ENCODE data around the gene ADAMTSL3.
A peak's percentile ranks its signal among the peaks of the same experiment; 100 is the strongest.
"Not testable (repeated sequence)": the region's sequence is repeated elsewhere in the genome, so short reads cannot be mapped to it uniquely, and the experiment has no call there.

The ADAMTSL3 gene

GRCh38 chr15:83960192-83960829, 306.4 kb downstream of the ADAMTSL3 start:
- H3K27me3 ChIP-seq (replicated peaks in 2 of 5; ENCODE audit: control insufficient read depth in 4 of 5, insufficient read depth in 5 of 5, low read length in 4 of 5) = no peaks in the 10 kb centered on the region
- H3K36me3 ChIP-seq (ENCODE audit: control insufficient read depth in 4 of 4, insufficient read depth in 4 of 4, low read length in 3 of 4) = no peaks in the 10 kb centered on the region
- no peak overlapping the region for H3K4me3 ChIP-seq (ENCODE audit: control insufficient read depth in 1 of 7, extremely low read depth in 1 of 7, insufficient read depth in 4 of 7, low read depth in 2 of 7, low read length in 6 of 7)
- H3K27ac ChIP-seq (ENCODE audit: insufficient read depth in 1 of 2, low read depth in 1 of 2, low read length in 2 of 2, poor library complexity in 1 of 2, severe bottlenecking in 2 of 2) = no peak overlapping the region
- ChIA-PET CTCF (no interaction called here), POLR2A (no interaction called here)
- H3K4me1 ChIP-seq (ENCODE audit: control extremely low read depth in 1 of 4, control insufficient read depth in 4 of 4, insufficient read depth in 4 of 4, low read length in 3 of 4) = no peaks in the 10 kb centered on the region
- DNase-seq = no peak
- WGBS (ENCODE audit: insufficient coverage) = 94% methylated on average over 3 of the region's 6 CpGs
- H3K9me3 ChIP-seq (ENCODE audit: control extremely low read depth in 1 of 5, control insufficient read depth in 4 of 5, insufficient read depth in 2 of 5, low read depth in 1 of 5, low read length in 4 of 5) = peaks cover 0 to 7% (median 0%) of the 10 kb centered on the region in 5 experiments

- Histone ChIP-seq H3K4me3 (ENCODE audit: control insufficient read depth in 1 of 7, extremely low read depth in 1 of 7, insufficient read depth in 4 of 7, low read depth in 2 of 7, low read length in 6 of 7) (no peak overlapping the region), H3K9me3 (ENCODE audit: control extremely low read depth in 1 of 5, control insufficient read depth in 4 of 5, insufficient read depth in 2 of 5, low read depth in 1 of 5, low read length in 4 of 5) (peaks cover 0 to 10% (median 0%) of the 10 kb centered on the region in 5 experiments), H3K27me3 (replicated peaks in 2 of 5; ENCODE audit: control insufficient read depth in 4 of 5, insufficient read depth in 5 of 5, low read length in 4 of 5) (no peaks in the 10 kb centered on the region), H3K27ac (ENCODE audit: insufficient read depth in 1 of 2, low read depth in 1 of 2, low read length in 2 of 2, poor library complexity in 1 of 2, severe bottlenecking in 2 of 2) (no peak overlapping the region), H3K36me3 (ENCODE audit: control insufficient read depth in 4 of 4, insufficient read depth in 4 of 4, low read length in 3 of 4) (no peaks in the 10 kb centered on the region), H3K4me1 (ENCODE audit: control extremely low read depth in 1 of 4, control insufficient read depth in 4 of 4, insufficient read depth in 4 of 4, low read length in 3 of 4) (no peaks in the 10 kb centered on the region)
- CTCF ChIA-PET = no interaction called here
- DNase-seq = no peak
- WGBS (ENCODE audit: insufficient coverage) = 80% methylated on average over 1 of the region's 3 CpGs
- POLR2A ChIA-PET = interaction anchor here (0.5 kb wide), 1 partner anchor 1105 kb away, joined by 6 read pairs; no protein-coding TSS in a partner anchor
These were observed 307.4 kb downstream of the ADAMTSL3 start for GRCh38 chr15:83961311-83961710.

GRCh38 chr15:83964967-83965366, 311.0 kb downstream of the ADAMTSL3 start:
- POLR2A ChIA-PET = not testable (repeated sequence)

GRCh38 chr15:83970295-83970890, 316.5 kb downstream of the ADAMTSL3 start:
- no peaks in the 10 kb centered on the region for H3K36me3 ChIP-seq (ENCODE audit: control insufficient read depth in 4 of 4, insufficient read depth in 4 of 4, low read length in 3 of 4)
- ChIA-PET POLR2A (no interaction called here), CTCF (no interaction called here)
- no peak overlapping the region for H3K4me3 ChIP-seq (ENCODE audit: control insufficient read depth in 1 of 7, extremely low read depth in 1 of 7, insufficient read depth in 4 of 7, low read depth in 2 of 7, low read length in 6 of 7)
- 96% methylated on average over 8 of the region's 12 CpGs for WGBS (ENCODE audit: insufficient coverage)
- H3K27ac ChIP-seq (ENCODE audit: insufficient read depth in 1 of 2, low read depth in 1 of 2, low read length in 2 of 2, poor library complexity in 1 of 2, severe bottlenecking in 2 of 2) = no peak overlapping the region
- peaks cover 0 to 3% (median 0%) of the 10 kb centered on the region in 5 experiments for H3K9me3 ChIP-seq (ENCODE audit: control extremely low read depth in 1 of 5, control insufficient read depth in 4 of 5, insufficient read depth in 2 of 5, low read depth in 1 of 5, low read length in 4 of 5)
- peaks cover 0 to 3% (median 0%) of the 10 kb centered on the region in 5 experiments for H3K27me3 ChIP-seq (replicated peaks in 2 of 5; ENCODE audit: control insufficient read depth in 4 of 5, insufficient read depth in 5 of 5, low read length in 4 of 5)
- no peak for DNase-seq
- H3K4me1 ChIP-seq (ENCODE audit: control extremely low read depth in 1 of 4, control insufficient read depth in 4 of 4, insufficient read depth in 4 of 4, low read length in 3 of 4) = no peaks in the 10 kb centered on the region

More at GRCh38 chr15:83964967-83965366, 311.0 kb downstream of the ADAMTSL3 start:
- CTCF ChIA-PET; H3K4me1 ChIP-seq (ENCODE audit: control extremely low read depth in 1 of 4, control insufficient read depth in 4 of 4, insufficient read depth in 4 of 4, low read length in 3 of 4); H3K4me3 ChIP-seq (ENCODE audit: control insufficient read depth in 1 of 7, extremely low read depth in 1 of 7, insufficient read depth in 4 of 7, low read depth in 2 of 7, low read length in 6 of 7); H3K27me3 ChIP-seq (replicated peaks in 2 of 5; ENCODE audit: control insufficient read depth in 4 of 5, insufficient read depth in 5 of 5, low read length in 4 of 5); H3K36me3 ChIP-seq (ENCODE audit: control insufficient read depth in 4 of 4, insufficient read depth in 4 of 4, low read length in 3 of 4); DNase-seq; H3K27ac ChIP-seq (ENCODE audit: insufficient read depth in 1 of 2, low read depth in 1 of 2, low read length in 2 of 2, poor library complexity in 1 of 2, severe bottlenecking in 2 of 2): not testable (repeated sequence)
- no CpG with 5 or more reads among the region's 1 CpG for WGBS (ENCODE audit: insufficient coverage)
- peaks cover 0 to 10% (median 0%) of the 10 kb centered on the region in 5 experiments for H3K9me3 ChIP-seq (ENCODE audit: control extremely low read depth in 1 of 5, control insufficient read depth in 4 of 5, insufficient read depth in 2 of 5, low read depth in 1 of 5, low read length in 4 of 5)

- peaks cover 0 to 10% (median 0%) of the 10 kb centered on the region in 5 experiments for H3K9me3 ChIP-seq (ENCODE audit: control extremely low read depth in 1 of 5, control insufficient read depth in 4 of 5, insufficient read depth in 2 of 5, low read depth in 1 of 5, low read length in 4 of 5)
- WGBS (ENCODE audit: insufficient coverage) = 55% methylated on average over 1 of the region's 3 CpGs
- no peak overlapping the region for H3K27ac ChIP-seq (ENCODE audit: insufficient read depth in 1 of 2, low read depth in 1 of 2, low read length in 2 of 2, poor library complexity in 1 of 2, severe bottlenecking in 2 of 2)
- H3K36me3 ChIP-seq (ENCODE audit: control insufficient read depth in 4 of 4, insufficient read depth in 4 of 4, low read length in 3 of 4) = no peaks in the 10 kb centered on the region
- no peaks in the 10 kb centered on the region for H3K4me1 ChIP-seq (ENCODE audit: control extremely low read depth in 1 of 4, control insufficient read depth in 4 of 4, insufficient read depth in 4 of 4, low read length in 3 of 4)
- DNase-seq = no peak
- CTCF ChIA-PET = no interaction called here
- peaks cover 0 to 3% (median 0%) of the 10 kb centered on the region in 5 experiments for H3K27me3 ChIP-seq (replicated peaks in 2 of 5; ENCODE audit: control insufficient read depth in 4 of 5, insufficient read depth in 5 of 5, low read length in 4 of 5)
- POLR2A ChIA-PET = no interaction called here
- no peak overlapping the region for H3K4me3 ChIP-seq (ENCODE audit: control insufficient read depth in 1 of 7, extremely low read depth in 1 of 7, insufficient read depth in 4 of 7, low read depth in 2 of 7, low read length in 6 of 7)
These were observed 318.1 kb downstream of the ADAMTSL3 start for GRCh38 chr15:83971992-83972391.

GRCh38 chr15:83973816-83974215, 319.9 kb downstream of the ADAMTSL3 start:
- peak in 2 of 3 donors; percentile 4 to 5 for DNase-seq

GRCh38 chr15:83977992-83978391, 324.1 kb downstream of the ADAMTSL3 start:
- H3K4me3 ChIP-seq (ENCODE audit: control insufficient read depth in 1 of 7, extremely low read depth in 1 of 7, insufficient read depth in 4 of 7, low read depth in 2 of 7, low read length in 6 of 7) = no peak overlapping the region
- peaks cover 0 to under 1% (median 0%) of the 10 kb centered on the region in 5 experiments for H3K27me3 ChIP-seq (replicated peaks in 2 of 5; ENCODE audit: control insufficient read depth in 4 of 5, insufficient read depth in 5 of 5, low read length in 4 of 5)
- H3K9me3 ChIP-seq (ENCODE audit: control extremely low read depth in 1 of 5, control insufficient read depth in 4 of 5, insufficient read depth in 2 of 5, low read depth in 1 of 5, low read length in 4 of 5) = peaks cover 0 to 12% (median 0%) of the 10 kb centered on the region in 5 experiments
- POLR2A ChIA-PET = no interaction called here
- H3K4me1 ChIP-seq (ENCODE audit: control extremely low read depth in 1 of 4, control insufficient read depth in 4 of 4, insufficient read depth in 4 of 4, low read length in 3 of 4) = no peaks in the 10 kb centered on the region
- no peak for DNase-seq
- no peak overlapping the region for H3K27ac ChIP-seq (ENCODE audit: insufficient read depth in 1 of 2, low read depth in 1 of 2, low read length in 2 of 2, poor library complexity in 1 of 2, severe bottlenecking in 2 of 2)
- CTCF ChIA-PET = no interaction called here
- H3K36me3 ChIP-seq (ENCODE audit: control insufficient read depth in 4 of 4, insufficient read depth in 4 of 4, low read length in 3 of 4) = no peaks in the 10 kb centered on the region

More at GRCh38 chr15:83973816-83974215, 319.9 kb downstream of the ADAMTSL3 start:
- no peaks in the 10 kb centered on the region for H3K36me3 ChIP-seq (ENCODE audit: control insufficient read depth in 4 of 4, insufficient read depth in 4 of 4, low read length in 3 of 4)
- no peaks in the 10 kb centered on the region for H3K4me1 ChIP-seq (ENCODE audit: control extremely low read depth in 1 of 4, control insufficient read depth in 4 of 4, insufficient read depth in 4 of 4, low read length in 3 of 4)
- WGBS (ENCODE audit: insufficient coverage) = 88% methylated on average over 2 of the region's 3 CpGs
- H3K27me3 ChIP-seq (replicated peaks in 2 of 5; ENCODE audit: control insufficient read depth in 4 of 5, insufficient read depth in 5 of 5, low read length in 4 of 5) = peaks cover 0 to 3% (median 0%) of the 10 kb centered on the region in 5 experiments
- ChIA-PET CTCF (no interaction called here), POLR2A (no interaction called here)
- no peak overlapping the region for H3K4me3 ChIP-seq (ENCODE audit: control insufficient read depth in 1 of 7, extremely low read depth in 1 of 7, insufficient read depth in 4 of 7, low read depth in 2 of 7, low read length in 6 of 7)
- no peak overlapping the region for H3K27ac ChIP-seq (ENCODE audit: insufficient read depth in 1 of 2, low read depth in 1 of 2, low read length in 2 of 2, poor library complexity in 1 of 2, severe bottlenecking in 2 of 2)
- peaks cover 0 to 12% (median 0%) of the 10 kb centered on the region in 5 experiments for H3K9me3 ChIP-seq (ENCODE audit: control extremely low read depth in 1 of 5, control insufficient read depth in 4 of 5, insufficient read depth in 2 of 5, low read depth in 1 of 5, low read length in 4 of 5)

Data from common myeloid progenitor, CD34-positive (primary cell).